Keratinocyte (primary cell): ENCODE data around the gene TECPR1. TPM values are rescaled to one million over a fixed set of nuclear protein-coding genes. Genes with fewer than 3 reads are reported as not detected.

Experiments
- DNase-seq: peaks from one replicate; pipeline ENCODE4 v3.0.0-alpha.2; 2011; ENCODE audit warnings: low read depth, missing footprints, low spot score
- FAIRE-seq: peaks from 2 replicates; lab custom pipeline; 2011; peaks lifted over from hg19 to GRCh38; lab: Jason Lieb, UNC
- H2AFZ ChIP-seq: 2 replicates; pipeline ENCODE4 v1.6.0; 2012; ENCODE audit warnings: low read length, control low read depth, inconsistent platforms; ENCODE audit not compliant: control insufficient read depth
- H3K27ac ChIP-seq: 2 replicates; pipeline ENCODE4 v1.5.1; 2011; ENCODE audit warnings: low read length; ENCODE audit not compliant: control insufficient read depth, insufficient read depth
- H3K27me3 ChIP-seq: 3 replicates; pipeline ENCODE4 v1.6.0; 2011; ENCODE audit warnings: low read length; ENCODE audit not compliant: control insufficient read depth, insufficient read depth; ENCODE audit errors: extremely low read depth
- H3K36me3 ChIP-seq, 2 experiments: 2 replicates in 1 of 2; 3 replicates in 1 of 2; pipeline ENCODE4 v1.5.1; 2011; ENCODE audit warnings: low read length in 2 of 2, mild to moderate bottlenecking in 1 of 2; ENCODE audit not compliant: control insufficient read depth in 2 of 2, insufficient read depth in 2 of 2; ENCODE audit errors: extremely low read depth in 1 of 2
- H3K4me1 ChIP-seq: 3 replicates; pipeline ENCODE4 v1.5.1; 2011; ENCODE audit warnings: low read length; ENCODE audit not compliant: control insufficient read depth, insufficient read depth; ENCODE audit errors: extremely low read depth
- H3K4me2 ChIP-seq: 3 replicates; pipeline ENCODE4 v1.6.0; 2011; ENCODE audit warnings: low read depth, low read length; ENCODE audit not compliant: control insufficient read depth, insufficient read depth; ENCODE audit errors: extremely low read depth
- H3K4me3 ChIP-seq, 3 experiments: fragments of 200-600 bp in 1 of 3; sonication (generic) in 1 of 3; 2 replicates in 2 of 3; 3 replicates in 1 of 3; pipeline ENCODE4 v1.5.1; 2011 to 2016; ENCODE audit warnings: low read length in 3 of 3, mild to moderate bottlenecking in 3 of 3, control low read depth in 2 of 3, inconsistent platforms in 1 of 3, low read depth in 1 of 3, mixed read lengths in 1 of 3, mixed run types in 1 of 3, moderate library complexity in 1 of 3; ENCODE audit not compliant: control insufficient read depth in 2 of 3, insufficient read depth in 2 of 3; ENCODE audit errors: extremely low read depth in 1 of 3
- H3K79me2 ChIP-seq: 2 replicates; pipeline ENCODE4 v1.6.0; 2012; ENCODE audit warnings: low read length; ENCODE audit not compliant: control insufficient read depth, insufficient read depth
- H3K9ac ChIP-seq: 3 replicates; pipeline ENCODE4 v1.6.0; 2011; ENCODE audit warnings: low read length; ENCODE audit not compliant: control insufficient read depth, insufficient read depth; ENCODE audit errors: extremely low read depth
- H3K9me1 ChIP-seq: 3 replicates; pipeline ENCODE4 v1.6.0; 2011; ENCODE audit warnings: low read length; ENCODE audit not compliant: control insufficient read depth, insufficient read depth; ENCODE audit errors: extremely low read depth
- H3K9me3 ChIP-seq: 2 replicates; pipeline ENCODE4 v1.5.1; 2012; ENCODE audit warnings: low read depth, low read length; ENCODE audit not compliant: control insufficient read depth
- H4K20me1 ChIP-seq: 3 replicates; pipeline ENCODE4 v1.6.0; 2011; ENCODE audit warnings: low read length; ENCODE audit not compliant: control insufficient read depth, insufficient read depth; ENCODE audit errors: extremely low read depth
- EZH2 ChIP-seq: IDR thresholded peaks from one replicate; pipeline ENCODE4 v1.6.1; 2012; ENCODE audit warnings: inconsistent platforms, mild to moderate bottlenecking, low read length, moderate library complexity
- dilution Hi-C: fragments of 300-500 bp; cut with MboI; formaldehyde crosslinking; loops from one replicate; pipeline ENCODE4 v1.7.0; 2020; ENCODE audit warnings: low sequenced_read_pairs; ENCODE audit not compliant: extremely low pct_ligation_motif_present
- polyA plus RNA-seq, 5 experiments: library from polyadenylated mRNA; depleted of rRNA in 3 of 5; stranded (reverse) in 3 of 5; stranded (forward) in 1 of 5; unstranded in 1 of 5; fragments of >200 nt; gene quantifications; 1 replicate in 1 of 5; 2 replicates in 3 of 5; 3 replicates in 1 of 5; pipeline versions ENCODE4 v1.2.1 to v1.2.3, GENCODE V29; 2011 to 2012; ENCODE audit warnings: missing spikeins in 2 of 5, low read depth in 1 of 5, low replicate concordance in 1 of 5
- TF ChIP-seq, protein P1 (sequence below), 3 experiments: IDR thresholded peaks in 1 of 3; conservative IDR thresholded peaks in 1 of 3; optimal IDR thresholded peaks in 1 of 3; 2 replicates in 2 of 3; 3 replicates in 1 of 3; pipeline versions ENCODE3 to v1.5.1; 2011; ENCODE audit warnings: low read length in 3 of 3, mild to moderate bottlenecking in 3 of 3, moderate library complexity in 2 of 3, control low read depth in 1 of 3, inconsistent platforms in 1 of 3; ENCODE audit not compliant: insufficient read depth in 2 of 3; ENCODE audit errors: extremely low read depth in 1 of 3

The TECPR1 gene
- polyA plus RNA-seq, 1 donor (not counting 4 experiments of a cell fraction or from before 2014, with no cell fraction given) = 2.4 TPM

DNA sequence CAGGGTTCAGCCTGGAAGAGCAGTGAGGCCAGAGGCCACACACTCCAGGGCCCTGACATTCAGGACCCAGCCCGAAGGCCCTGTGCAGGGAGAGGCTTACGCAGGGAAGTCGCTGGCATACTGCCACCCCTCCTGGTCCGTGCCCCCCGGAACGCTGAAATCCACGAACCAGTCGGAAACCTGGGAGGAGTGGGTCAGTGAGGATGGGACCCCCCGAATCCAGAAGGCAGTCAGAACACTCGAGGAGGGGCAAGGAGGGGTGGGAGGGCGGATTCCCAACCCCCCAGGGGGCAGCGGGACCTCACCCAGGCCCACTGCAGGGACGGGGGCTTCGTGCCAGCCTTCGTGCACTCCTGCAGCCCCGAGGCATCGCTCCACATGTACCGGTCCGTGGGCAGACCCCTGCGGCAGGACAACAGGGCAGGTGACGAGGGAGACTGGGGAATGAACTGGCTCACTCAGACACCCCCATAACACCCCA, 27.3 kb downstream of the TECPR1 start:
- H3K4me2 ChIP-seq = no peak overlapping the region
- DNase-seq (no peak), FAIRE-seq (no peak)
- H3K27me3 ChIP-seq = no peaks in the 10 kb centered on the region
- peaks cover 0 to 3% of the 10 kb centered on the region in 2 experiments for H3K36me3 ChIP-seq
- TF ChIP-seq, protein P1, sequence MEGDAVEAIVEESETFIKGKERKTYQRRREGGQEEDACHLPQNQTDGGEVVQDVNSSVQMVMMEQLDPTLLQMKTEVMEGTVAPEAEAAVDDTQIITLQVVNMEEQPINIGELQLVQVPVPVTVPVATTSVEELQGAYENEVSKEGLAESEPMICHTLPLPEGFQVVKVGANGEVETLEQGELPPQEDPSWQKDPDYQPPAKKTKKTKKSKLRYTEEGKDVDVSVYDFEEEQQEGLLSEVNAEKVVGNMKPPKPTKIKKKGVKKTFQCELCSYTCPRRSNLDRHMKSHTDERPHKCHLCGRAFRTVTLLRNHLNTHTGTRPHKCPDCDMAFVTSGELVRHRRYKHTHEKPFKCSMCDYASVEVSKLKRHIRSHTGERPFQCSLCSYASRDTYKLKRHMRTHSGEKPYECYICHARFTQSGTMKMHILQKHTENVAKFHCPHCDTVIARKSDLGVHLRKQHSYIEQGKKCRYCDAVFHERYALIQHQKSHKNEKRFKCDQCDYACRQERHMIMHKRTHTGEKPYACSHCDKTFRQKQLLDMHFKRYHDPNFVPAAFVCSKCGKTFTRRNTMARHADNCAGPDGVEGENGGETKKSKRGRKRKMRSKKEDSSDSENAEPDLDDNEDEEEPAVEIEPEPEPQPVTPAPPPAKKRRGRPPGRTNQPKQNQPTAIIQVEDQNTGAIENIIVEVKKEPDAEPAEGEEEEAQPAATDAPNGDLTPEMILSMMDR (optimal IDR thresholded peaks at IDR 0.05 in 1 of 3, IDR thresholded peaks at IDR 0.05 in 1 of 3, conservative IDR thresholded peaks at IDR 0.05 in 1 of 3; ENCODE audit: extremely low read depth in 1 of 3, insufficient read depth in 2 of 3, low read length in 3 of 3) = no peak
- no peak for TF ChIP-seq EZH2
- H3K27ac ChIP-seq = no peak overlapping the region
- H3K9ac ChIP-seq = no peak overlapping the region
- no peaks in the 10 kb centered on the region for H3K79me2 ChIP-seq
- H2AFZ ChIP-seq = no peak overlapping the region
- H3K9me1 ChIP-seq = no peaks in the 10 kb centered on the region
- no peaks in the 10 kb centered on the region for H4K20me1 ChIP-seq
- H3K9me3 ChIP-seq = no peaks in the 10 kb centered on the region
- dilution Hi-C loops = no loop called here
- H3K4me1 ChIP-seq = no peaks in the 10 kb centered on the region
- no peak overlapping the region for H3K4me3 ChIP-seq

DNA sequence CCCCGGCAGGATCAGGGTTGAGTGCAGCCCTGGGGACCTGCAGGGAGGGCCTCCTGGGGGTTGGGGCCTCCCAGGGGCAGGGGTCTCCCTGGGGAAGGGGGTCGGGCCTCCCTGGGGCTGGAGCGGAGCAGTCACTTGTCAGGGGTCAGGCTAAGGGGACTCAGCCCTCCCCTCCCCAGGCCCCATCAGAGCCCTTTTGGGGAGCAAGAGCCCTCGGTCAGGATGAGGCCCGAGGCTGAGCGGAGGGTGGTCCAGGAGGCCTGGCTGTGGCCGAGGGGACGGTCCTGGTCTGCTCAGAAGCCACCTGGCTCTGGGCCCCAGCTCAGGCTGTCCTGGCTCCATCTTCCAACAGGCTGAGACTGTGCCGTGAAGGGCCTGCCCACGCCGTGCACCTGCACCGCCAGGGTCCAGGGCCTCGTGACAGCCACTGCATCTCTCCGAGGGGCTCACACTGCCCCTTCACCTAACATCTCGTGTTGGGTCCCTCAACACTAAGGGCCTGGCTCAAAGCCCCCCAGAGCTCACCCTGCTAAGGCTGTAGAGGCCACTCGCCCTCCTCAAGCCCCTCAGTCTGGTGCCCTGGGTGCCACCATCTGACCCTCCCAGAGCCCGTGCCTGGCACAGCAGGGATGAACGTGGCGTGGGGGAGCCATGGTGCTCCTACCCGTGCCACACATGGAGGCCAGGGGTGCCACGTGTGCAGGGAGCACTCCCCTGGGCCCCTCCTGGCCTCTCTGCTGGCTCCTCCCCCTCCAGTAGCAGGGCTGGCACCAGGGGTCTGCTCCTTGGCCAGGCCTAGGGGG, 27.9 kb downstream of the TECPR1 start:
- dilution Hi-C loops = no loop called here
- H3K36me3 ChIP-seq = peaks cover 0 to 3% of the 10 kb centered on the region in 2 experiments

More for the DNA sequence above, 27.9 kb downstream of the TECPR1 start:
- Histone ChIP-seq H3K4me1 (no peaks in the 10 kb centered on the region), H2AFZ (no peak overlapping the region), H3K9me1 (no peaks in the 10 kb centered on the region), H3K27ac (no peak overlapping the region), H3K9me3 (no peaks in the 10 kb centered on the region), H3K9ac (no peak overlapping the region), H3K79me2 (no peaks in the 10 kb centered on the region), H4K20me1 (no peaks in the 10 kb centered on the region), H3K27me3 (no peaks in the 10 kb centered on the region), H3K4me3 (no peak overlapping the region), H3K4me2 (no peak overlapping the region)
- DNase-seq (no peak), FAIRE-seq (no peak)
- TF ChIP-seq, protein P1 (optimal IDR thresholded peaks at IDR 0.05 in 1 of 3, IDR thresholded peaks at IDR 0.05 in 1 of 3, conservative IDR thresholded peaks at IDR 0.05 in 1 of 3; ENCODE audit: extremely low read depth in 1 of 3, insufficient read depth in 2 of 3, low read length in 3 of 3) = no peak
- no peak for TF ChIP-seq EZH2
